Gastroesophageal sphincter (tissue), 4 donors: ENCODE data around the gene TSEN15. TPM values are rescaled to one million over a fixed set of nuclear protein-coding genes. Genes with fewer than 3 reads are reported as not detected.

Experiments
- ATAC-seq: fragments of 150-250 bp; one replicate; pipeline ENCODE4 v1.9.1; 2016; ENCODE audit warnings: mild to moderate bottlenecking, moderate library complexity
- H3K27ac ChIP-seq, 4 donors: fragments of 200-600 bp; sonication (generic) in 3 of 4; 1 replicate in 3 of 4; 2 replicates in 1 of 4; pipeline ENCODE4 v1.5.1; 2016 to 2019
- H3K27me3 ChIP-seq: fragments of 200-600 bp; sonication (generic); one replicate; pipeline ENCODE4 v1.5.1; 2019
- H3K36me3 ChIP-seq, 2 donors: fragments of 200-600 bp; sonication (generic); one replicate each; pipeline ENCODE4 v1.5.1; 2019; ENCODE audit warnings: control low read depth in 1 of 2
- H3K4me1 ChIP-seq, 3 donors: fragments of 200-600 bp; sonication (generic); 1 replicate in 2 of 3; 2 replicates in 1 of 3; pipeline ENCODE4 v1.5.1; 2016 to 2019; ENCODE audit warnings: control low read depth in 2 of 3
- H3K4me3 ChIP-seq, 2 donors: fragments of 200-600 bp; sonication (generic); one replicate each; pipeline ENCODE4 v1.5.1; 2019; ENCODE audit warnings: mild to moderate bottlenecking in 1 of 2, moderate library complexity in 1 of 2
- H3K9me3 ChIP-seq, 3 donors: fragments of 200-600 bp; sonication (generic); one replicate each; pipeline ENCODE4 v1.5.1; 2017 to 2019; ENCODE audit warnings: control low read depth in 2 of 3
- CTCF ChIP-seq, 4 experiments: fragments of 200-600 bp in 2 of 4; fragments of 450-650 bp in 2 of 4; sonication (generic) in 1 of 4; IDR thresholded peaks; one replicate each; pipeline ENCODE4 v1.5.1; 2017 to 2019; ENCODE audit warnings: antibody characterized with exemption in 4 of 4, mild to moderate bottlenecking in 2 of 4, moderate library complexity in 2 of 4
- EP300 ChIP-seq: sonication (generic); formaldehyde crosslinking; IDR thresholded peaks from one replicate; pipeline ENCODE4 v1.6.1; 2017; ENCODE audit warnings: antibody characterized with exemption, mild to moderate bottlenecking
- POLR2A ChIP-seq, 2 donors: fragments of 450-650 bp; IDR thresholded peaks; one replicate each; pipeline ENCODE4 v1.6.1; 2017; ENCODE audit warnings: antibody characterized with exemption in 2 of 2, mild to moderate bottlenecking in 2 of 2, moderate library complexity in 1 of 2
- POLR2AphosphoS5 ChIP-seq: sonication (generic); formaldehyde crosslinking; IDR thresholded peaks from one replicate; pipeline ENCODE4 v1.6.1; 2017; ENCODE audit warnings: antibody characterized with exemption
- WGBS, 2 donors: methylation state at CpG; one replicate each; pipeline ENCODE4 v1.1.5; 2018; ENCODE audit warnings: low coverage in 1 of 2; 5-methylcytosine and 5-hydroxymethylcytosine counted together
- total RNA-seq, 4 donors: library from RNA; depleted of rRNA; stranded (reverse); fragments of >200 nt; gene quantifications; one replicate each; pipeline ENCODE4 v1.1.0, GENCODE V29; 2016

The TSEN15 gene
- total RNA-seq, 4 donors from 2014 or later: 24.0 to 72.8 (median 49.1) TPM

DNA sequence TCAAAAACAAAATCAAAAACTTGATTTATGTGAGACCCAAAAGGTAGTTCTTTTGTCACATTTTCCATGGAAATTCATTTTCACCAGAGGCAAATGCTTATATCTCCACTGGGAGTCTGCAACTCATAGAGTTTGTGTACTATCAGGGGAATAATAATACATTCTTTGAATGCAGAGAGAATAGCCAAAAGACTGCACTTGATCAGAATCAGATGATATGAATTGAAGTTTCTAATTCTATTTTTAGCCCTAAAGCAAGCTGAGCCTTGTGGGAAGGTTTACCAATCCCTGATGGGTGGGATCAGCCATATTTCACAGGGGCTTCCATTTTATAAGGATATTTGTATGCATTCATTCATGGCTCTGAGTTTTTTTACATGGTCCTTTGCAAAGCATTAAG, 49.6 kb downstream of the TSEN15 start:
- Histone ChIP-seq H3K4me1 (no peaks in the 10 kb centered on the region), H3K36me3 (no peaks in the 10 kb centered on the region), H3K9me3 (peaks cover 0 to 5% (median 0%) of the 10 kb centered on the region in 3 donors), H3K27me3 (no peaks in the 10 kb centered on the region), H3K27ac (no peak overlapping the region), H3K4me3 (no peak overlapping the region)
- TF ChIP-seq POLR2AphosphoS5: no peak
- no peak for TF ChIP-seq POLR2A (IDR thresholded peaks at IDR 0.05)
- TF ChIP-seq EP300: no peak
- no peak for TF ChIP-seq CTCF (IDR thresholded peaks at IDR 0.05)
- ATAC-seq: no peak

GRCh38 chr1:184101571-184101970, 50.0 kb downstream of the TSEN15 start:
- Histone ChIP-seq H3K4me3 (no peak overlapping the region), H3K4me1 (no peaks in the 10 kb centered on the region), H3K9me3 (peaks cover 0 to 9% (median 0%) of the 10 kb centered on the region in 3 donors), H3K27me3 (no peaks in the 10 kb centered on the region), H3K27ac (no peak overlapping the region), H3K36me3 (no peaks in the 10 kb centered on the region)
- no peak for ATAC-seq
- TF ChIP-seq POLR2AphosphoS5 (no peak), CTCF (IDR thresholded peaks at IDR 0.05) (no peak)
- WGBS, 2 donors: 79 to 86% methylated on average over 1 of the region's 1 CpG

DNA sequence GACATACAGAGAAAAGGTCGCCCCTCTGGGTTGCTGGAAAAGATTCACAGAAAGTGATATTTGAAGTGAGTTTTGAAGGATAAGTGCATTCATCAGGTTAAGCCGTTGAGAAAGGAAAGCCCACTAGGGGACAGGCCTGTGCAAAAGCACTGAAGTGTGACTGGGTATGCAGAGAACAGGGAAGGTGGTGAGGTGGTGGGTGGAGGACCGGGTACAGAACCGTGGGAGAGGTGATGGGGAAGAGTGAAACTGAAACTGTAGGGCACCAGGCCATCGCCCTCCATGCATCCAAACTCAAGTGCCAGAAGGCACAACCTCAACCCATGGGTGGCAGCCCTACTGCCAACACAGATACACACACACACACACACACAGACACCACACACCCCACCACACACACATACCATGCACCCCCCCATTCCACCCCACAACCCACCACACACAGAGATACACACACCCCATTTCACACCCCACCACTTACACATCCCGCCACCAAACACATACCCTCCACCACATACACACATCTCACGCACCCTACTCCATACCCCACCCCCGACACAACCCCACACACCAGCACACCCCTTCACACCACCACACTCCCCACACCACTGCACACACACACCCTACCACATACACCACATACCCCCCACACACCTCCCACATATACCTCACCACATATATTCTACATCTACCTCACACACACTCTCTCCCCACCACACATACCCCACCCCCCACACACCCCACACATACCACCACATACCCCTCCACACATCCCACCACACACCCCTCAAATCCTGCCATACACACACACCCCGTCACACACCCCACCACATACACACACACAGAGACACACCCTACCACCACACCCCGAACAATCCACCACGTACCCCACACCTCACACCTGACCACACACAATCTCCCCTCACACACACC, 59.0 kb downstream of the TSEN15 start:
- WGBS, 2 donors: 89 to 95% methylated on average over 9 to 10 of the region's 11 CpGs
- no peak for ATAC-seq

DNA sequence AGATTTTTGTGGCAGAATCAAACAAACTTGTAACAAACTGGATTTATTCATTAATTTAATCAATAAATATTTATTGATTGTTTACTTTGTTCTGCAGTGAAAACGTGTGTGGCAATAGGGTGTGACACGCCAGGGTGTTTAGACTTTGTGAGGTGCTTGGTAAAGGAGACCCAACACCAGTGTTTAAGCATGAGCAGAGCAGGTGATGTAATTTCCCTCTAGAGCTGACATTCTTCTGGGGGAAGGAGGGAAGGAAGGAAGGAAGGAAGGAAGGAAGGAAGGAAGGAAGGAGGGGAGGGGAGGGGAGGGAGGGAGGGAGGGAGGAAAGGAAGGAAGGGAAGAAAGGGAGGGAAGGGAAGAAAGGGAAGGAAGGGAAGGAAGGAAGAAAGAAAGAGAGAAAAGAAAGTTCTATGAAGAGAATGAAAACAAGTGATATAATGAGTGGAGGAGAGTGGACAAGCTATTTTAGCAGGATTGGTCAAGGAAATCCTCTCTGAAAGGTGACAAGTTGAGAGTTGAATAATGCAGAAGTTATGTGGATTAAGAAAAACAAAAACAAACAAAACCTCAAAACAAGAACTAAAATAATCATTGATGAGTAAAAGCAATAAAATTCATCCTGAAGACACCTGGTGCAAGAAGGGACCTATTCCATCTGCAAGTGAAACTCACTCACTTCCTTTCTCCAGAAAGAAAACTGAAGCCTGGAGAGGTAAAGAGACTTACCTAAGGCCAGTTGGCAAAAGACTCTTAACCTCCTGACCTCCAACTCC, 60.8 kb downstream of the TSEN15 start:
- WGBS, 2 donors: 89% methylated on average over 2 of the region's 2 CpGs
- no peaks in the 10 kb centered on the region for H3K4me1 ChIP-seq
- no peaks in the 10 kb centered on the region for H3K27me3 ChIP-seq
- no peak for ATAC-seq
- TF ChIP-seq POLR2A (IDR thresholded peaks at IDR 0.05): no peak
- no peak for TF ChIP-seq POLR2AphosphoS5
- no peak for TF ChIP-seq EP300
- TF ChIP-seq CTCF (IDR thresholded peaks at IDR 0.05): no peak
- H3K27ac ChIP-seq: no peak overlapping the region
- H3K36me3 ChIP-seq: no peaks in the 10 kb centered on the region
- no peak overlapping the region for H3K4me3 ChIP-seq
- H3K9me3 ChIP-seq: no peaks in the 10 kb centered on the region

More for the DNA sequence above, 59.0 kb downstream of the TSEN15 start:
- TF ChIP-seq POLR2AphosphoS5: no peak
- Histone ChIP-seq H3K4me3 (no peak overlapping the region), H3K9me3 (peaks cover 0 to 9% (median 0%) of the 10 kb centered on the region in 3 donors), H3K27ac (no peak overlapping the region), H3K36me3 (no peaks in the 10 kb centered on the region), H3K27me3 (no peaks in the 10 kb centered on the region), H3K4me1 (no peaks in the 10 kb centered on the region)

DNA sequence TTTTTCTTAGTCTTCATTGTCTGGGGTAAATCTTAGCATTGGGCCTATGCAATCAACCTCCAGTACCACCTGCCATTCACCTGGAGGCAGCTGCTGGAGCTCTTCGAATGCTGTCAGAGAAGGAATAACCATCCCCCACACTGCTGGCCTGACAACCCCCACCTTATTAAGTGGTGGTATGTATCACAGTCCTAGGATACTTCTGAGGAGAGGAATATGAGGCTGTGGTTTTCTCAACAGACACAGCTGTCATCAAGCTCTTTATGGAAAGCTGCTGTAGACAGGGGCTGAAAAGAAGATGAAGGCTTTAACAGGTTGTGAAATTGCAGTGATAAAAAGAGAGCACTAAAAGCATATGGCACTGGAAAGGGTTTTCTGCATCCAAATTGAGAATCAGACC, 61.7 kb downstream of the TSEN15 start:
- Histone ChIP-seq H3K4me1 (no peaks in the 10 kb centered on the region), H3K27me3 (no peaks in the 10 kb centered on the region), H3K4me3 (no peak overlapping the region), H3K9me3 (no peaks in the 10 kb centered on the region), H3K27ac (no peak overlapping the region), H3K36me3 (no peaks in the 10 kb centered on the region)
- 77 to 100% methylated on average over 1 of the region's 1 CpG for WGBS, 2 donors
- no peak for TF ChIP-seq POLR2A (IDR thresholded peaks at IDR 0.05)
- TF ChIP-seq EP300: no peak
- TF ChIP-seq CTCF (IDR thresholded peaks at IDR 0.05): no peak
- no peak for TF ChIP-seq POLR2AphosphoS5
- ATAC-seq: no peak
